SK-N-SH (cell line): ENCODE results near the gene GDPD3.

ENCODE experiments used
- CTCF ChIP-seq: fragments of 200-600 bp; sonication (generic); IDR thresholded peaks from 2 replicates; pipeline ENCODE4 v1.6.1; 2017; ENCODE audit warnings: antibody characterized with exemption, mild to moderate bottlenecking, moderate library complexity
- EZH2phosphoT487 ChIP-seq: fragments of 200-600 bp; sonication (generic); IDR thresholded peaks from 2 replicates; pipeline ENCODE4 v1.6.1; 2017; ENCODE audit warnings: low read depth, mixed run types, mild to moderate bottlenecking, antibody characterized with exemption, moderate library complexity, borderline replicate concordance
- FOXJ3 ChIP-seq: sonication (generic); formaldehyde crosslinking; IDR thresholded peaks from 2 replicates; pipeline ENCODE4 v1.5.1; 2020; ENCODE audit warnings: mild to moderate bottlenecking, missing genetic modification reagents
- GABPA ChIP-seq: IDR thresholded peaks from 2 replicates; pipeline ENCODE4 v1.4.0; 2012; ENCODE audit warnings: low read depth, mild to moderate bottlenecking
- POLR2AphosphoS5 ChIP-seq: IDR thresholded peaks from 2 replicates; pipeline ENCODE4 v1.6.1; 2012; ENCODE audit warnings: low read depth, low read length
- SIN3A ChIP-seq: IDR thresholded peaks from 2 replicates; pipeline ENCODE4 v1.6.1; 2012; ENCODE audit warnings: low read depth, mild to moderate bottlenecking, low read length, moderate library complexity, borderline replicate concordance
- SMC3 ChIP-seq: IDR thresholded peaks from 2 replicates; pipeline ENCODE4 v1.6.1; 2012; ENCODE audit warnings: low read depth, low read length, improper control_type of control experiment
- TAF1 ChIP-seq: IDR thresholded peaks from 2 replicates; pipeline ENCODE4 v1.6.1; 2012; ENCODE audit warnings: low read depth, mild to moderate bottlenecking, low read length, moderate library complexity, borderline replicate concordance
- USF1 ChIP-seq: IDR thresholded peaks from 2 replicates; pipeline ENCODE4 v1.4.0; 2012; ENCODE audit warnings: low read depth, borderline replicate concordance
- YY1 ChIP-seq: IDR thresholded peaks from 2 replicates; pipeline ENCODE4 v1.4.0; 2012; ENCODE audit warnings: low read depth, mild to moderate bottlenecking
- TF ChIP-seq, protein P1 (sequence below): IDR thresholded peaks from 2 replicates; pipeline ENCODE4 v1.6.1; 2012; ENCODE audit warnings: mild to moderate bottlenecking, low read depth, low read length, moderate library complexity

DNA sequence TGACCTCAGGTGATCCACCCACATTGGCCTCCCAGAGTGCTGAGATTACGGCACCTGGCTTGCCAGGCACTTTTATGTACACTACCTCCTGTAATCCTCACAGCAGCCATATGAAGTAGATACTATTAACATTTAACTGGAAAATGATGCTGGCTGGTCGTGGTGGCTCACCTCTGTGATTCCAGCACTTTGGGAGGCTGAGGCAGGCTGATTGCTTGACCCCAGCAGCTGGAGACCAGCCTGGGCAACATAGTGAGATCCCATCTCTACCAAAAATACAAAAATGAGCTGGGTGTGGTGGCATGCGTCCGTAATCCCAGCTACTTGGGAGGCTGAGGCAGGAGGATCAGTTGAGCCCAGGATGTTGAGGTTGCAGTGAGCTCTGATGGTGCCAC, 11.6 kb upstream of the GDPD3 start:
- TF ChIP-seq CTCF, result no peak
- TF ChIP-seq EZH2phosphoT487, result no peak
- no peak for TF ChIP-seq TAF1
- no peak for TF ChIP-seq SIN3A
- no peak for TF ChIP-seq GABPA
- no peak for TF ChIP-seq SMC3
- TF ChIP-seq FOXJ3 (CRISPR knock-in tag), result no peak
- TF ChIP-seq, protein P1, sequence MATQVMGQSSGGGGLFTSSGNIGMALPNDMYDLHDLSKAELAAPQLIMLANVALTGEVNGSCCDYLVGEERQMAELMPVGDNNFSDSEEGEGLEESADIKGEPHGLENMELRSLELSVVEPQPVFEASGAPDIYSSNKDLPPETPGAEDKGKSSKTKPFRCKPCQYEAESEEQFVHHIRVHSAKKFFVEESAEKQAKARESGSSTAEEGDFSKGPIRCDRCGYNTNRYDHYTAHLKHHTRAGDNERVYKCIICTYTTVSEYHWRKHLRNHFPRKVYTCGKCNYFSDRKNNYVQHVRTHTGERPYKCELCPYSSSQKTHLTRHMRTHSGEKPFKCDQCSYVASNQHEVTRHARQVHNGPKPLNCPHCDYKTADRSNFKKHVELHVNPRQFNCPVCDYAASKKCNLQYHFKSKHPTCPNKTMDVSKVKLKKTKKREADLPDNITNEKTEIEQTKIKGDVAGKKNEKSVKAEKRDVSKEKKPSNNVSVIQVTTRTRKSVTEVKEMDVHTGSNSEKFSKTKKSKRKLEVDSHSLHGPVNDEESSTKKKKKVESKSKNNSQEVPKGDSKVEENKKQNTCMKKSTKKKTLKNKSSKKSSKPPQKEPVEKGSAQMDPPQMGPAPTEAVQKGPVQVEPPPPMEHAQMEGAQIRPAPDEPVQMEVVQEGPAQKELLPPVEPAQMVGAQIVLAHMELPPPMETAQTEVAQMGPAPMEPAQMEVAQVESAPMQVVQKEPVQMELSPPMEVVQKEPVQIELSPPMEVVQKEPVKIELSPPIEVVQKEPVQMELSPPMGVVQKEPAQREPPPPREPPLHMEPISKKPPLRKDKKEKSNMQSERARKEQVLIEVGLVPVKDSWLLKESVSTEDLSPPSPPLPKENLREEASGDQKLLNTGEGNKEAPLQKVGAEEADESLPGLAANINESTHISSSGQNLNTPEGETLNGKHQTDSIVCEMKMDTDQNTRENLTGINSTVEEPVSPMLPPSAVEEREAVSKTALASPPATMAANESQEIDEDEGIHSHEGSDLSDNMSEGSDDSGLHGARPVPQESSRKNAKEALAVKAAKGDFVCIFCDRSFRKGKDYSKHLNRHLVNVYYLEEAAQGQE, result no peak
- TF ChIP-seq USF1, result no peak
- TF ChIP-seq YY1, result no peak
- no peak for TF ChIP-seq POLR2AphosphoS5
